ENCODE results near the gene CSTPP1. TPM values are rescaled to one million over a fixed set of nuclear protein-coding genes. Genes with fewer than 3 reads are reported as not detected.

The CSTPP1 gene
- total and polyA plus RNA-seq, 2 of the 8 experiments (the other 6 are each of a cell fraction or from before 2014, with no cell fraction given), result 24.2 to 28.7 TPM

DNA sequence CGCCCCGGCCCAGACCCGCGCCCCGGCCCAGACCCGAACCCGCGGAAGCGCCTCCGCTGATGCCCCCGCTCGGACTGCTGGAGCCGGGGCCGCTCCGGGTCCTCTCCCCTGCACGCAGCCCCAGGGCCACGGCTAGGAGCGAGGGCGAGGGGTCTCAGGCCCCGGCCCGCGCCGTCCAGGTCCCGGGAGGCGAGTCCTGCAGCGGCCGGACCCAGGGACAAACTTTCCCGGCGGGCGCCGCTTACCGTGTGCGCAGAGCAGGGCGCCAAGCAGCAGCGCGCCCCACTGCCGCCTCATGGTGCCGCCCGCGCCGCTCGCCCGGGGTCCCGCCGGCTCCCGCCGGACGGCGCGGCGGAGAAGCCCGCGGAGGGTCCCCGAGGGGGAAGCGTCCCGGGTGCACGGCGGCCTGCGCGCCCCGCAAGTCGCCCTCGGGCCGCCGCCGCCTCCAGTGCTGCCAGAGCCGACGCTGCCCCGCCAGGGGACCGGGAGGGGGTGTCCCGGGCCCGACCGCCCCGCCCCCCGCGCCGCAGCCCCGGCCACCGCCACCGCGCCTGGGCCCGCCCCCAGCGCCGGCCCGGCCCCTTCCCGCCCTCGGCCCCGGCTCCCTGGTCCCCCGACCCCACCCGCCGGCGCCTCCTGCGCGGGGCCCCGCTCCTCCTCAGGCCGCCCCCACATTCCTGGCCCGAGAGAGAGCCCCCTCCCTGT is 18.3 kb upstream of the CSTPP1 start, which contains the start of gene LRP4:
Gene LRP4 (minus strand): TSS at position 468 of the 705 bp plus-strand sequence. CDS start 171 bp downstream, at position 297.
- no peak within 1 kb of the TSS for H3K23ac ChIP-seq (ENCODE audit: insufficient read length)
- H3K23me2 ChIP-seq (ENCODE audit: low read depth, low read length), result peaks cover 14% of the 10 kb centered on the region
- peak within 1 kb of the TSS in 3 of 4 experiments; percentile 56 to 84 (median 61); a peak in 6 of 7 replicates for H3K9ac ChIP-seq (replicated peaks in 1 of 4; ENCODE audit: extremely low read depth in 1 of 4, low read depth in 3 of 4, low read length in 3 of 4)
- H2AFZ ChIP-seq (ENCODE audit: low read length), result no peak within 1 kb of the TSS
- H2AK5ac ChIP-seq (ENCODE audit: low read depth, low read length), result no peak within 1 kb of the TSS
- H2BK15ac ChIP-seq (ENCODE audit: low read length), result no peak within 1 kb of the TSS
- FAIRE-seq (no peak), DNase-seq (ENCODE audit: low read depth in 1 of 2, low spot score in 2 of 2) (peak in 1 of 2 experiments; percentile 82)
- H3K4me2 ChIP-seq (ENCODE audit: insufficient read depth in 1 of 2, low read depth in 2 of 2, low read length in 2 of 2), result peak within 1 kb of the TSS; percentile 93 to 95
- no peak within 1 kb of the TSS for H4K91ac ChIP-seq (replicated peaks; ENCODE audit: insufficient read length, low read length)
- H3K4me1 ChIP-seq (replicated peaks in 1 of 4; ENCODE audit: control insufficient read depth in 3 of 4, insufficient read depth in 4 of 4, low read length in 3 of 4), result peaks cover 12 to 19% (median 16%) of the 10 kb centered on the region in 4 experiments
- peak within 1 kb of the TSS; percentile 72; the same call in 1 of the 2 replicates for H4K8ac ChIP-seq (ENCODE audit: extremely low read depth, insufficient read depth, low read length)
- no peak within 1 kb of the TSS for H3K56ac ChIP-seq (replicated peaks; ENCODE audit: insufficient read length, low read depth, low read length)
- no peak within 1 kb of the TSS for H2BK5ac ChIP-seq (ENCODE audit: low read depth, low read length)
- no peak within 1 kb of the TSS for H2BK120ac ChIP-seq (replicated peaks; ENCODE audit: low read depth, low read length)
- peak within 1 kb of the TSS; percentile 53 to 74 (median 62) for H3K4me3 ChIP-seq (ENCODE audit: extremely low read depth in 1 of 4, insufficient read depth in 2 of 4, low read depth in 3 of 4, low read length in 4 of 4)
- H3K79me2 ChIP-seq (ENCODE audit: control insufficient read depth in 1 of 2, insufficient read depth in 2 of 2, low read length in 2 of 2), result peaks cover 7 to 28% of the 10 kb centered on the region in 2 experiments
- no peaks in the 10 kb centered on the region for H3K36me3 ChIP-seq (ENCODE audit: control insufficient read depth in 2 of 4, insufficient read depth in 4 of 4, low read length in 3 of 4)
- POLR2A ChIA-PET (ENCODE audit: partially characterized antibody), result interaction anchor here (0.6 to 0.7 kb wide), 4 partner anchors 12 to 321 kb away, joined by 3 read pairs; no protein-coding TSS in a partner anchor
- CTCF ChIA-PET (ENCODE audit: partially characterized antibody), result interaction anchor here (1.4 to 4.6 kb wide), 5 partner anchors 8 to 234 kb away, joined by 3 to 37 read pairs (median 13); partner anchors contain the start of gene CSTPP1
- H3K4ac ChIP-seq (replicated peaks; ENCODE audit: insufficient read length, low read depth, low read length), result no peak within 1 kb of the TSS
- peaks cover 0 to 15% (median 5%) of the 10 kb centered on the region in 4 experiments; a peak in 5 of 7 replicates for H3K27me3 ChIP-seq (replicated peaks in 1 of 4; ENCODE audit: control insufficient read depth in 3 of 4, extremely low read depth in 1 of 4, insufficient read depth in 3 of 4, low read length in 3 of 4)
- no peak within 1 kb of the TSS for H3K14ac ChIP-seq (ENCODE audit: insufficient read length)
- H4K5ac ChIP-seq (ENCODE audit: insufficient read length, low read depth, low read length), result no peak within 1 kb of the TSS
- WGBS, 2 experiments (ENCODE audit: extremely low coverage in 1 of 2, insufficient coverage in 1 of 2, insufficient read length in 1 of 2, insufficient replicate concordance in 2 of 2, low coverage in 1 of 2, low lambda C conversion rate in 2 of 2, missing lambda C conversion rate in 1 of 2), result 2% methylated on average over 44 of the region's 97 CpGs; no CpG with 5 or more reads in 1 of the 2 experiments
- peaks cover 11% of the 10 kb centered on the region for H3K79me1 ChIP-seq (ENCODE audit: low read depth, low read length)
- H4K20me1 ChIP-seq (replicated peaks in 1 of 2; ENCODE audit: control insufficient read depth in 1 of 2, insufficient read depth in 2 of 2, low read length in 2 of 2), result peaks cover 0 to 2% of the 10 kb centered on the region in 2 experiments
- H3K18ac ChIP-seq (ENCODE audit: extremely low read depth, low read length), result peak within 1 kb of the TSS; percentile 71
- H2BK12ac ChIP-seq (ENCODE audit: low read depth, low read length), result no peak within 1 kb of the TSS
- H3K9me3 ChIP-seq (ENCODE audit: insufficient read depth in 2 of 2, low read depth in 1 of 2, low read length in 1 of 2), result no peaks in the 10 kb centered on the region
- H2BK20ac ChIP-seq (ENCODE audit: low read length), result no peak within 1 kb of the TSS
- no peak within 1 kb of the TSS for H3K27ac ChIP-seq (ENCODE audit: low read depth, low read length)
- TF ChIP-seq, protein P1, sequence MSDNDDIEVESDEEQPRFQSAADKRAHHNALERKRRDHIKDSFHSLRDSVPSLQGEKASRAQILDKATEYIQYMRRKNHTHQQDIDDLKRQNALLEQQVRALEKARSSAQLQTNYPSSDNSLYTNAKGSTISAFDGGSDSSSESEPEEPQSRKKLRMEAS (IDR thresholded peaks at IDR 0.05), result no peak
- TF ChIP-seq RBBP5 (IDR thresholded peaks at IDR 0.05; ENCODE audit: borderline replicate concordance, low read depth, low read length) (0 out of 2 replicates have a peak, but pooled peaks have one; percentile 39), POLR2AphosphoS5 (IDR thresholded peaks at IDR 0.05; ENCODE audit: low read depth, low read length) (no peak), SIX5 (IDR thresholded peaks at IDR 0.05; ENCODE audit: low read depth, low read length) (no peak)
- TF ChIP-seq, protein P2, sequence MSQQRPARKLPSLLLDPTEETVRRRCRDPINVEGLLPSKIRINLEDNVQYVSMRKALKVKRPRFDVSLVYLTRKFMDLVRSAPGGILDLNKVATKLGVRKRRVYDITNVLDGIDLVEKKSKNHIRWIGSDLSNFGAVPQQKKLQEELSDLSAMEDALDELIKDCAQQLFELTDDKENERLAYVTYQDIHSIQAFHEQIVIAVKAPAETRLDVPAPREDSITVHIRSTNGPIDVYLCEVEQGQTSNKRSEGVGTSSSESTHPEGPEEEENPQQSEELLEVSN (IDR thresholded peaks at IDR 0.05), result no peak
- TF ChIP-seq, protein P3, sequence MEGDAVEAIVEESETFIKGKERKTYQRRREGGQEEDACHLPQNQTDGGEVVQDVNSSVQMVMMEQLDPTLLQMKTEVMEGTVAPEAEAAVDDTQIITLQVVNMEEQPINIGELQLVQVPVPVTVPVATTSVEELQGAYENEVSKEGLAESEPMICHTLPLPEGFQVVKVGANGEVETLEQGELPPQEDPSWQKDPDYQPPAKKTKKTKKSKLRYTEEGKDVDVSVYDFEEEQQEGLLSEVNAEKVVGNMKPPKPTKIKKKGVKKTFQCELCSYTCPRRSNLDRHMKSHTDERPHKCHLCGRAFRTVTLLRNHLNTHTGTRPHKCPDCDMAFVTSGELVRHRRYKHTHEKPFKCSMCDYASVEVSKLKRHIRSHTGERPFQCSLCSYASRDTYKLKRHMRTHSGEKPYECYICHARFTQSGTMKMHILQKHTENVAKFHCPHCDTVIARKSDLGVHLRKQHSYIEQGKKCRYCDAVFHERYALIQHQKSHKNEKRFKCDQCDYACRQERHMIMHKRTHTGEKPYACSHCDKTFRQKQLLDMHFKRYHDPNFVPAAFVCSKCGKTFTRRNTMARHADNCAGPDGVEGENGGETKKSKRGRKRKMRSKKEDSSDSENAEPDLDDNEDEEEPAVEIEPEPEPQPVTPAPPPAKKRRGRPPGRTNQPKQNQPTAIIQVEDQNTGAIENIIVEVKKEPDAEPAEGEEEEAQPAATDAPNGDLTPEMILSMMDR (IDR thresholded peaks at IDR 0.05; ENCODE audit: control extremely low read depth in 1 of 3, insufficient read depth in 1 of 3, low read depth in 1 of 3, low read length in 3 of 3), result peak in 1 of 3 experiments; percentile 4; a peak in 1 of 4 replicates
- TF ChIP-seq, protein P4, sequence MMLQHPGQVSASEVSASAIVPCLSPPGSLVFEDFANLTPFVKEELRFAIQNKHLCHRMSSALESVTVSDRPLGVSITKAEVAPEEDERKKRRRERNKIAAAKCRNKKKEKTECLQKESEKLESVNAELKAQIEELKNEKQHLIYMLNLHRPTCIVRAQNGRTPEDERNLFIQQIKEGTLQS (IDR thresholded peaks at IDR 0.05; ENCODE audit: insufficient read depth, low read depth, low read length), result no peak
